CD14-positive monocyte (primary cell): ENCODE data around the gene MUC5AC. TPM values are rescaled to one million over a fixed set of nuclear protein-coding genes. Genes with fewer than 3 reads are reported as not detected.

Experiments
- DNase-seq, 3 donors: peaks; one replicate each; pipeline ENCODE4 v3.0.0-alpha.2; 2011 to 2022
- H2AFZ ChIP-seq: 2 replicates; pipeline ENCODE4 v1.6.0; 2012; ENCODE audit warnings: mild to moderate bottlenecking, low read depth, low read length, inconsistent platforms; ENCODE audit not compliant: insufficient read depth, poor library complexity, severe bottlenecking
- H3K27ac ChIP-seq, 2 donors: 1 replicate in 1 of 2; 2 replicates in 1 of 2; pipeline ENCODE4 v1.5.1; 2012 to 2013; ENCODE audit warnings: low read length in 2 of 2, control low read depth in 1 of 2, inconsistent platforms in 1 of 2, low read depth in 1 of 2, mild to moderate bottlenecking in 1 of 2
- H3K27me3 ChIP-seq, 2 donors: one replicate each; pipeline versions ENCODE4 v1.6.0 to v1.6.1; 2011 to 2013; ENCODE audit warnings: low read length in 2 of 2; ENCODE audit not compliant: control insufficient read depth in 2 of 2, insufficient read depth in 2 of 2
- H3K36me3 ChIP-seq, 2 donors: replicated peaks in 1 of 2; 1 replicate in 1 of 2; 2 replicates in 1 of 2; pipeline versions ENCODE4 v1.5.1 to v1.6.1; 2012 to 2013; ENCODE audit warnings: low read length in 2 of 2, control low read depth in 1 of 2, inconsistent platforms in 1 of 2, mild to moderate bottlenecking in 1 of 2; ENCODE audit not compliant: insufficient read depth in 2 of 2, control insufficient read depth in 1 of 2
- H3K4me1 ChIP-seq, 2 donors: 1 replicate in 1 of 2; 2 replicates in 1 of 2; pipeline versions ENCODE4 v1.5.1 to v1.6.1; 2012 to 2013; ENCODE audit warnings: low read length in 2 of 2, control low read depth in 1 of 2, inconsistent platforms in 1 of 2, mild to moderate bottlenecking in 1 of 2, moderate library complexity in 1 of 2; ENCODE audit not compliant: insufficient read depth in 2 of 2, control insufficient read depth in 1 of 2
- H3K4me2 ChIP-seq: replicated peaks from 2 replicates; pipeline ENCODE3; 2012; ENCODE audit warnings: low read length, moderate library complexity, mild to moderate bottlenecking; ENCODE audit not compliant: poor library complexity, severe bottlenecking; ENCODE audit errors: extremely low read depth
- H3K4me3 ChIP-seq, 3 experiments: fragments of 200-600 bp in 1 of 3; sonication (generic) in 1 of 3; replicated peaks in 1 of 3; 1 replicate in 2 of 3; 2 replicates in 1 of 3; pipeline ENCODE4 v1.5.1; 2011 to 2013; ENCODE audit warnings: low read length in 3 of 3, mild to moderate bottlenecking in 3 of 3, control low read depth in 2 of 3, low read depth in 2 of 3, inconsistent platforms in 1 of 3, moderate library complexity in 1 of 3
- H3K79me2 ChIP-seq: 2 replicates; pipeline ENCODE4 v1.6.0; 2012; ENCODE audit warnings: mild to moderate bottlenecking, control low read depth, inconsistent platforms, low read length, moderate library complexity; ENCODE audit not compliant: insufficient read depth
- H3K9ac ChIP-seq: 2 replicates; pipeline ENCODE4 v1.6.0; 2017; ENCODE audit warnings: low read length, mild to moderate bottlenecking; ENCODE audit not compliant: insufficient read depth, poor library complexity, severe bottlenecking
- H3K9me3 ChIP-seq, 2 donors: replicated peaks in 1 of 2; 1 replicate in 1 of 2; 2 replicates in 1 of 2; pipeline versions ENCODE4 v1.5.1 to v1.6.1; 2012 to 2013; ENCODE audit warnings: low read length in 2 of 2, control low read depth in 1 of 2; ENCODE audit not compliant: control insufficient read depth in 1 of 2, insufficient read depth in 1 of 2
- H4K20me1 ChIP-seq: 2 replicates; pipeline ENCODE4 v1.6.0; 2012; ENCODE audit warnings: mild to moderate bottlenecking, low read length, control low read depth, moderate library complexity; ENCODE audit not compliant: insufficient read depth
- H3K27ac Mint-ChIP-seq, 7 donors: one replicate each; pipeline ENCODE4 v1.8.0; 2020; ENCODE audit warnings: mild to moderate bottlenecking in 7 of 7, mixed read lengths in 7 of 7, moderate library complexity in 6 of 7, inconsistent platforms in 2 of 7
- H3K27me3 Mint-ChIP-seq, 3 donors: one replicate each; pipeline ENCODE4 v1.8.0; 2021 to 2022; ENCODE audit warnings: low read depth in 3 of 3, mild to moderate bottlenecking in 3 of 3, mixed read lengths in 3 of 3, moderate library complexity in 3 of 3, inconsistent platforms in 1 of 3
- H3K36me3 Mint-ChIP-seq, 2 donors: one replicate each; pipeline ENCODE4 v1.8.0; 2020; ENCODE audit warnings: mixed read lengths in 2 of 2, inconsistent platforms in 1 of 2, mild to moderate bottlenecking in 1 of 2
- H3K4me1 Mint-ChIP-seq: one replicate; pipeline ENCODE4 v1.8.0; 2020; ENCODE audit warnings: mild to moderate bottlenecking, mixed read lengths
- H3K4me3 Mint-ChIP-seq, 2 donors: one replicate each; pipeline ENCODE4 v1.8.0; 2020; ENCODE audit warnings: mild to moderate bottlenecking in 2 of 2, mixed read lengths in 2 of 2, moderate library complexity in 1 of 2
- H3K9me3 Mint-ChIP-seq, 7 donors: one replicate each; pipeline ENCODE4 v1.8.0; 2020 to 2022; ENCODE audit warnings: mixed read lengths in 7 of 7, mild to moderate bottlenecking in 6 of 7, moderate library complexity in 6 of 7, inconsistent platforms in 2 of 7
- WGBS: methylation state at CpG from one replicate; pipeline ENCODE4 v1.1.5; 2013; ENCODE audit warnings: missing lambda C conversion rate; ENCODE audit not compliant: insufficient coverage; 5-methylcytosine and 5-hydroxymethylcytosine counted together
- intact Hi-C, 2 donors: fragments of 100-400 bp; cut with micrococcal nuclease; formaldehyde crosslinking; loops; one replicate each; pipeline versions ENCODE4 v1.15.0 to v1.15.1; 2023
- polyA plus RNA-seq, 3 donors: library from polyadenylated mRNA; depleted of rRNA in 1 of 3; unstranded in 2 of 3; stranded (reverse) in 1 of 3; fragments of 300-500 nt in 2 of 3; fragments of >200 nt in 1 of 3; fragmentation: Illumina TruSeq in 2 of 3; gene quantifications; 1 replicate in 2 of 3; 2 replicates in 1 of 3; pipeline ENCODE4 v1.2.3, GENCODE V29; 2012 to 2021
- TF ChIP-seq, protein P1 (sequence below): fragments of 200-600 bp; IDR thresholded peaks from one replicate; pipeline ENCODE4 v1.8.0; 2022; ENCODE audit warnings: antibody characterized with exemption, mild to moderate bottlenecking

MUC5AC gene
- polyA plus RNA-seq, 3 donors = not detected

- no peaks in the 10 kb centered on the region for H4K20me1 ChIP-seq
- H3K79me2 ChIP-seq = no peaks in the 10 kb centered on the region
- H3K4me3 ChIP-seq = no peak overlapping the region
- Mint-ChIP-seq H3K27ac (no peak overlapping the region), H3K4me3 (no peak overlapping the region), H3K27me3 (peaks cover 4 to 11% (median 6%) of the 10 kb centered on the region in 3 donors), H3K36me3 (no peaks in the 10 kb centered on the region), H3K9me3 (peaks cover 2 to 17% (median 10%) of the 10 kb centered on the region in 7 donors), H3K4me1 (no peaks in the 10 kb centered on the region)
- no peaks in the 10 kb centered on the region for H3K36me3 ChIP-seq
- peaks cover 1 to 2% of the 10 kb centered on the region in 2 donors for H3K9me3 ChIP-seq
- no peaks in the 10 kb centered on the region for H3K27me3 ChIP-seq
- intact Hi-C loops = no loop called here
- TF ChIP-seq, protein P1, sequence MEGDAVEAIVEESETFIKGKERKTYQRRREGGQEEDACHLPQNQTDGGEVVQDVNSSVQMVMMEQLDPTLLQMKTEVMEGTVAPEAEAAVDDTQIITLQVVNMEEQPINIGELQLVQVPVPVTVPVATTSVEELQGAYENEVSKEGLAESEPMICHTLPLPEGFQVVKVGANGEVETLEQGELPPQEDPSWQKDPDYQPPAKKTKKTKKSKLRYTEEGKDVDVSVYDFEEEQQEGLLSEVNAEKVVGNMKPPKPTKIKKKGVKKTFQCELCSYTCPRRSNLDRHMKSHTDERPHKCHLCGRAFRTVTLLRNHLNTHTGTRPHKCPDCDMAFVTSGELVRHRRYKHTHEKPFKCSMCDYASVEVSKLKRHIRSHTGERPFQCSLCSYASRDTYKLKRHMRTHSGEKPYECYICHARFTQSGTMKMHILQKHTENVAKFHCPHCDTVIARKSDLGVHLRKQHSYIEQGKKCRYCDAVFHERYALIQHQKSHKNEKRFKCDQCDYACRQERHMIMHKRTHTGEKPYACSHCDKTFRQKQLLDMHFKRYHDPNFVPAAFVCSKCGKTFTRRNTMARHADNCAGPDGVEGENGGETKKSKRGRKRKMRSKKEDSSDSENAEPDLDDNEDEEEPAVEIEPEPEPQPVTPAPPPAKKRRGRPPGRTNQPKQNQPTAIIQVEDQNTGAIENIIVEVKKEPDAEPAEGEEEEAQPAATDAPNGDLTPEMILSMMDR = no peak
- no peak overlapping the region for H3K9ac ChIP-seq
- no peak for DNase-seq
- H3K4me2 ChIP-seq = no peak overlapping the region
- no peak overlapping the region for H3K27ac ChIP-seq
- no peaks in the 10 kb centered on the region for H3K4me1 ChIP-seq
- no peak overlapping the region for H2AFZ ChIP-seq
- 90% methylated on average over 29 of the region's 33 CpGs for WGBS
Observed at GRCh38 chr11:1128311-1129142, 29.2 kb upstream of the MUC5AC start.

GRCh38 chr11:1129143-1129610 lies 28.6 kb upstream of the MUC5AC start:
- Histone ChIP-seq H3K4me3 (no peak overlapping the region), H3K27ac (no peak overlapping the region), H3K27me3 (no peaks in the 10 kb centered on the region), H3K9me3 (peaks cover 5 to 8% of the 10 kb centered on the region in 2 donors), H3K79me2 (no peaks in the 10 kb centered on the region), H2AFZ (no peak overlapping the region), H3K4me1 (no peaks in the 10 kb centered on the region), H3K36me3 (no peaks in the 10 kb centered on the region), H4K20me1 (no peaks in the 10 kb centered on the region), H3K9ac (no peak overlapping the region), H3K4me2 (no peak overlapping the region)
- no peak for DNase-seq
- Mint-ChIP-seq H3K27ac (no peak overlapping the region), H3K27me3 (peaks cover 4 to 15% (median 10%) of the 10 kb centered on the region in 3 donors), H3K4me3 (no peak overlapping the region), H3K9me3 (peaks cover 4 to 20% (median 16%) of the 10 kb centered on the region in 7 donors), H3K36me3 (no peaks in the 10 kb centered on the region), H3K4me1 (no peaks in the 10 kb centered on the region)
- WGBS = 88% methylated on average over 17 of the region's 17 CpGs
- intact Hi-C loops = no loop called here
- TF ChIP-seq, protein P1 = no peak
